ENCODE measurements around the gene CHMP2B. TPM values are rescaled to one million over a fixed set of nuclear protein-coding genes. Genes with fewer than 3 reads are reported as not detected.

Gene CHMP2B
- total RNA-seq, 1 donor from 2014 or later, result 39.2 TPM

GRCh38 chr3:87200060-87200647 is 27.0 kb upstream of the CHMP2B start:
- TF ChIP-seq, protein P1, sequence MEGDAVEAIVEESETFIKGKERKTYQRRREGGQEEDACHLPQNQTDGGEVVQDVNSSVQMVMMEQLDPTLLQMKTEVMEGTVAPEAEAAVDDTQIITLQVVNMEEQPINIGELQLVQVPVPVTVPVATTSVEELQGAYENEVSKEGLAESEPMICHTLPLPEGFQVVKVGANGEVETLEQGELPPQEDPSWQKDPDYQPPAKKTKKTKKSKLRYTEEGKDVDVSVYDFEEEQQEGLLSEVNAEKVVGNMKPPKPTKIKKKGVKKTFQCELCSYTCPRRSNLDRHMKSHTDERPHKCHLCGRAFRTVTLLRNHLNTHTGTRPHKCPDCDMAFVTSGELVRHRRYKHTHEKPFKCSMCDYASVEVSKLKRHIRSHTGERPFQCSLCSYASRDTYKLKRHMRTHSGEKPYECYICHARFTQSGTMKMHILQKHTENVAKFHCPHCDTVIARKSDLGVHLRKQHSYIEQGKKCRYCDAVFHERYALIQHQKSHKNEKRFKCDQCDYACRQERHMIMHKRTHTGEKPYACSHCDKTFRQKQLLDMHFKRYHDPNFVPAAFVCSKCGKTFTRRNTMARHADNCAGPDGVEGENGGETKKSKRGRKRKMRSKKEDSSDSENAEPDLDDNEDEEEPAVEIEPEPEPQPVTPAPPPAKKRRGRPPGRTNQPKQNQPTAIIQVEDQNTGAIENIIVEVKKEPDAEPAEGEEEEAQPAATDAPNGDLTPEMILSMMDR (IDR thresholded peaks at IDR 0.05), result no peak
- Histone ChIP-seq H3K9me3 (no peaks in the 10 kb centered on the region), H3K27ac (no peak overlapping the region), H3K36me3 (no peaks in the 10 kb centered on the region), H3K4me3 (no peak overlapping the region), H3K27me3 (no peaks in the 10 kb centered on the region), H3K4me1 (no peaks in the 10 kb centered on the region)
- intact Hi-C loops (cut with DNase I), result no loop called here
- ATAC-seq, result no peak
- DNase-seq, result no peak

- Histone ChIP-seq H3K9me3 (no peaks in the 10 kb centered on the region), H3K36me3 (no peaks in the 10 kb centered on the region), H3K4me1 (no peaks in the 10 kb centered on the region), H3K4me3 (no peak overlapping the region), H3K27ac (no peak overlapping the region), H3K27me3 (no peaks in the 10 kb centered on the region)
- intact Hi-C loops (cut with DNase I), result no loop called here
- DNase-seq, result no peak
- no peak for ATAC-seq
- TF ChIP-seq, protein P1 (IDR thresholded peaks at IDR 0.05), result no peak
Measured at GRCh38 chr3:87201727-87202126, 25.4 kb upstream of the CHMP2B start.

GRCh38 chr3:87203809-87204208 is 23.3 kb upstream of the CHMP2B start:
- no peak for DNase-seq
- intact Hi-C loops (cut with DNase I), result no loop called here

GRCh38 chr3:87206070-87206469 is 21.0 kb upstream of the CHMP2B start:
- no peaks in the 10 kb centered on the region for H3K27me3 ChIP-seq
- intact Hi-C loops (cut with DNase I), result no loop called here
- H3K36me3 ChIP-seq, result no peaks in the 10 kb centered on the region
- no peaks in the 10 kb centered on the region for H3K4me1 ChIP-seq
- no peaks in the 10 kb centered on the region for H3K9me3 ChIP-seq
- no peak overlapping the region for H3K27ac ChIP-seq
- DNase-seq, result no peak
- ATAC-seq, result no peak
- no peak overlapping the region for H3K4me3 ChIP-seq
- TF ChIP-seq, protein P1 (IDR thresholded peaks at IDR 0.05), result no peak

More at GRCh38 chr3:87203809-87204208, 23.3 kb upstream of the CHMP2B start:
- H3K9me3 ChIP-seq, result no peaks in the 10 kb centered on the region
- H3K36me3 ChIP-seq, result no peaks in the 10 kb centered on the region
- H3K4me3 ChIP-seq, result no peak overlapping the region
- ATAC-seq, result no peak
- TF ChIP-seq, protein P1 (IDR thresholded peaks at IDR 0.05), result no peak
- H3K27ac ChIP-seq, result no peak overlapping the region
- no peaks in the 10 kb centered on the region for H3K27me3 ChIP-seq
- no peaks in the 10 kb centered on the region for H3K4me1 ChIP-seq

DNA sequence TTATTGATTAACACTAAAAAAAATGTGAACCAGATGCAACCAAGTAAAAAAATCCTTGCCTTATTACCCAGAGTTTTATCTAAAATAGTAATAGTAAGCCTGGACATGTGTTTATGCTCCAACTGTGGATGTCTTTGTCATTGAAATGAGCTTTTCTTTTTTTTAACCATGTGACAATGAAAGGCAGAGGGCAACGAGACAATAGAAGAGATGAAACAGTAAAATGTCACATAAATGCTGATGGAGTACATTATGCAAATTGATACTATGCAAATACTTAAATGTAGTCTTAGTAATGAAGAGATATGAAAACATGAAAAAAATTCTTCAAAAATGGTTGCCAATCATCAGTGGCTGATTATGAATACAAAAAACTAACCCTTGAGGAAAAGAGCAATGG is 20.5 kb upstream of the CHMP2B start:
- no peaks in the 10 kb centered on the region for H3K36me3 ChIP-seq
- no peak overlapping the region for H3K27ac ChIP-seq
- intact Hi-C loops (cut with DNase I), result no loop called here
- no peaks in the 10 kb centered on the region for H3K27me3 ChIP-seq
- TF ChIP-seq, protein P1 (IDR thresholded peaks at IDR 0.05), result no peak
- no peak for ATAC-seq
- H3K9me3 ChIP-seq, result no peaks in the 10 kb centered on the region
- no peak for DNase-seq
- no peak overlapping the region for H3K4me3 ChIP-seq
- no peaks in the 10 kb centered on the region for H3K4me1 ChIP-seq

DNA sequence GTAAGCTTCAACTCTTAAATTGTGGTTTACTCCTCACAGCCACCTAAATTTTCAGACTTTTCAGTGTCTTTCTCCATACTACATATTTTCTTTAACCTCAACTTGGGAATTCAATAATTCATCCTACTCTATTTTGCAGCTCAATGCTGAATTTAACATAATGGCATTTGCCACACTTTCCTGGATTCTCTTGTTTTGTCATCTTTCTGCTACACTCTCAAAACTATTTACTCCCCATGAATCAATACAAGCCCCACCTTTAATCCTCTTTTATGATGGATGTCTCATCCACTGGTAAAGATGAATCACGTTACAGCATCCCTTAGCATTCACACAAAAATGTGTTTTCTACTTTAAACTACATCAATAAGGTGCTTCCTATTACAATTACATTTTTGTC is 19.6 kb upstream of the CHMP2B start:
- no peak for ATAC-seq
- intact Hi-C loops (cut with DNase I), result no loop called here

More for the DNA sequence above, 19.6 kb upstream of the CHMP2B start:
- H3K4me3 ChIP-seq, result no peak overlapping the region
- DNase-seq, result no peak
- no peaks in the 10 kb centered on the region for H3K9me3 ChIP-seq
- H3K4me1 ChIP-seq, result no peaks in the 10 kb centered on the region
- H3K27ac ChIP-seq, result no peak overlapping the region
- H3K36me3 ChIP-seq, result no peaks in the 10 kb centered on the region
- peaks cover 2% of the 10 kb centered on the region for H3K27me3 ChIP-seq
- TF ChIP-seq, protein P1 (IDR thresholded peaks at IDR 0.05), result no peak

All from upper lobe of right lung (tissue), 1 donor.